Cardiac muscle cell (in vitro differentiated cells and primary cell): ENCODE results near the gene ACAN. TPM values are rescaled to one million over a fixed set of nuclear protein-coding genes. Genes with fewer than 3 reads are reported as not detected.

Source experiments
- DNase-seq, 2 donors: peaks; one replicate each; pipeline versions ENCODE4 v3.0.0 to v3.0.0-alpha.2; 2010 to 2017; ENCODE audit warnings: low read depth in 1 of 2, low spot score in 1 of 2
- H3K27ac ChIP-seq: fragments of 200-600 bp; sonication (generic); 2 replicates; pipeline ENCODE4 v1.5.1; 2016
- H3K27me3 ChIP-seq: fragments of 200-600 bp; sonication (generic); 2 replicates; pipeline ENCODE4 v1.6.0; 2016; ENCODE audit warnings: control low read depth
- H3K36me3 ChIP-seq: fragments of 200-600 bp; sonication (generic); 2 replicates; pipeline ENCODE4 v1.5.1; 2016; ENCODE audit warnings: control low read depth
- H3K4me1 ChIP-seq: fragments of 200-600 bp; sonication (generic); 2 replicates; pipeline ENCODE4 v1.8.1; 2017; ENCODE audit warnings: low read depth, mild to moderate bottlenecking, mixed run types
- H3K4me3 ChIP-seq: fragments of 200-600 bp; sonication (generic); 2 replicates; pipeline ENCODE4 v1.5.1; 2016; ENCODE audit warnings: mild to moderate bottlenecking
- H3K9me3 ChIP-seq: fragments of 200-600 bp; sonication (generic); 2 replicates; pipeline ENCODE4 v1.5.1; 2017; ENCODE audit warnings: low read depth, mild to moderate bottlenecking, control low read depth
- CTCF ChIP-seq: IDR thresholded peaks from 2 replicates; pipeline ENCODE4 v1.5.1; 2012; ENCODE audit warnings: low read depth, mild to moderate bottlenecking, low read length
- polyA plus RNA-seq: library from polyadenylated mRNA; unstranded; fragments of >200 nt; fragmentation: Nextera tagmentation; extraction: Ambion mirVana; gene quantifications from 2 replicates; pipeline ENCODE4 v1.2.1, GENCODE V29; 2016
- total RNA-seq: library from RNA; depleted of rRNA; stranded (reverse); fragments of >200 nt; gene quantifications from 2 replicates; pipeline ENCODE4 v1.2.3, GENCODE V29; 2016

Gene ACAN
- total and polyA plus RNA-seq, 2 experiments from 2014 or later: 0.71 to 0.91 TPM

- Histone ChIP-seq H3K4me1 (no peaks in the 10 kb centered on the region), H3K4me3 (no peak overlapping the region), H3K27me3 (peaks cover 17% of the 10 kb centered on the region), H3K9me3 (no peaks in the 10 kb centered on the region), H3K27ac (no peak overlapping the region), H3K36me3 (no peaks in the 10 kb centered on the region)
- DNase-seq: no peak
- no peak for TF ChIP-seq CTCF
Measured at GRCh38 chr15:88792342-88793282, 10.6 kb upstream of the ACAN start.

DNA sequence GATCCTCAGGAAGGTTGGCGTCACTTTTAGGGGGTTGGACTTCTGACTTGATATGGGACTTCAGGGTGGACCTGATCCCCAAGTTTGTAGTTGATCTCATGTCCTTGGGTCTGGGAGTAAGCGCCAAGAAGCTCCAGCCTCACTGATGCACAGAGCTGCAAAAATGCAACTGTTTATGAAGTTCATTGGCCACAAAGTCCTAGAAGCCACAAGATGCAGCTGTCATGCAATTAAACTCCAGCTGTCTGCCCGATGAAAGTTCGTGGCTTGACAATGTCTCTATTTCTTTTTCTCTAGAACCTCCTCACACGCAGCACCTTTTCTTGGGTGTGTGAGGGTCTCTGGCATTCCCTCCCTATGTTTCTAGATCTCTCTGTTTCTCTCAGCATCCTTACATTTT, 9.2 kb upstream of the ACAN start:
- H3K27me3 ChIP-seq: peaks cover 29% of the 10 kb centered on the region
- no peaks in the 10 kb centered on the region for H3K4me1 ChIP-seq
- no peak overlapping the region for H3K27ac ChIP-seq
- H3K36me3 ChIP-seq: no peaks in the 10 kb centered on the region
- H3K9me3 ChIP-seq: no peaks in the 10 kb centered on the region
- no peak for TF ChIP-seq CTCF
- no peak for DNase-seq
- no peak overlapping the region for H3K4me3 ChIP-seq

GRCh38 chr15:88797663-88798339, 5.4 kb upstream of the ACAN start:
- H3K27ac ChIP-seq: no peak overlapping the region
- TF ChIP-seq CTCF: no peak
- H3K27me3 ChIP-seq: peaks cover 62% of the 10 kb centered on the region

DNA sequence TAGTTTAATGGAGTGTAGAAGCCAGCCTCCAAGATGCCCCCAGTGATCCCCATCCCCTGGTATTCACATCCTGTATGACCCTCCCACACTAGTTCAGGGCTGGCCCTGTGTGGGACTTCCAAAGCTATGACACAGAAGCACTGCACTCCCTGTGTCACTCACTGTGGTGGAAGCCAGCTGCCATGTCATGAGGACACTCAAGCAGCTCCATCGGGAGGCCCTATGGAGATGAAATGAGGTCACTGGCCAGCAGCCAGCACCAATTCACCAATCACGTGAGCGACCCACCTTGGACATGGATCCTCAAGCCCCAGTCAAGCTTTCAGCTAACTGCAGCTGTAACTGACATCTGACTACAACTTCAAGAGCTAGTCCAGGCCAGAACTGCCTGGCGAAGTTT, 3.9 kb upstream of the ACAN start:
- no peaks in the 10 kb centered on the region for H3K9me3 ChIP-seq
- H3K4me1 ChIP-seq: no peaks in the 10 kb centered on the region
- peaks cover 67% of the 10 kb centered on the region for H3K27me3 ChIP-seq
- H3K36me3 ChIP-seq: no peaks in the 10 kb centered on the region
- no peak for DNase-seq
- H3K4me3 ChIP-seq: no peak overlapping the region
- H3K27ac ChIP-seq: no peak overlapping the region
- no peak for TF ChIP-seq CTCF

More at GRCh38 chr15:88797663-88798339, 5.4 kb upstream of the ACAN start:
- Histone ChIP-seq H3K4me1 (no peaks in the 10 kb centered on the region), H3K9me3 (no peaks in the 10 kb centered on the region), H3K4me3 (no peak overlapping the region), H3K36me3 (no peaks in the 10 kb centered on the region)
- no peak for DNase-seq

DNA sequence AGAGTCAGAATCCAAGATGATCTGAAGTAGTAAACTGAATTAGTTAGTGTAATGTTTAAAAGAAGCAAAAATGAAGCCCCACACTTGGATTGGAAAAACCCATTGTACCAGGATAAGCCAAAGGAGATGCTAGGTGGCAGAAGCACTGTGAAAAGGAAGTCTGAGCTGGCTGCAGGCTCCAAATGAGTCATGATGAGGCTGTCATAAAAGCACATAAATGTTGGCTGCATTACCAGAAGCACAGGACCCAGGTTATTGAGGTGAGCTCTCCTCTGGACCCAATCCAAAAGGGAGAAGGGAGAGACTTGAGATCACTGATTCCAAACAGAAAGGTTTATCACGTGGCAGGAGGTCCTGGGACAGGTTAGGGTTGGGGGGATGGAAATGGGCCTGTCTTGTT, 3.2 kb upstream of the ACAN start:
- no peaks in the 10 kb centered on the region for H3K36me3 ChIP-seq
- no peak for TF ChIP-seq CTCF

More for the DNA sequence above, 3.2 kb upstream of the ACAN start:
- Histone ChIP-seq H3K27ac (no peak overlapping the region), H3K4me3 (no peak overlapping the region), H3K4me1 (no peaks in the 10 kb centered on the region), H3K27me3 (peaks cover 74% of the 10 kb centered on the region), H3K9me3 (no peaks in the 10 kb centered on the region)
- no peak for DNase-seq
